Suprapubic skin (tissue), 4 donors: ENCODE data around the gene LPCAT3. TPM values are rescaled to one million over a fixed set of nuclear protein-coding genes. Genes with fewer than 3 reads are reported as not detected.

Experiments used
- DNase-seq, 2 donors: peaks; one replicate each; pipeline ENCODE4 v3.0.0-alpha.2; 2019; ENCODE audit warnings: low spot score in 2 of 2
- H3K27ac ChIP-seq: fragments of 200-600 bp; sonication (generic); one replicate; pipeline ENCODE4 v1.5.1; 2019
- H3K27me3 ChIP-seq: fragments of 200-600 bp; sonication (generic); one replicate; pipeline ENCODE4 v1.5.1; 2019
- H3K36me3 ChIP-seq: fragments of 200-600 bp; sonication (generic); one replicate; pipeline ENCODE4 v1.5.1; 2019
- H3K4me1 ChIP-seq: fragments of 200-600 bp; sonication (generic); one replicate; pipeline ENCODE4 v1.5.1; 2019
- H3K4me3 ChIP-seq: fragments of 200-600 bp; sonication (generic); one replicate; pipeline ENCODE4 v1.5.1; 2019; ENCODE audit warnings: mild to moderate bottlenecking
- H3K9me3 ChIP-seq: fragments of 200-600 bp; sonication (generic); one replicate; pipeline ENCODE4 v1.5.1; 2019
- CTCF ChIP-seq, 2 donors: fragments of 200-600 bp in 1 of 2; fragments of 450-650 bp in 1 of 2; sonication (generic) in 1 of 2; IDR thresholded peaks; one replicate each; pipeline ENCODE4 v1.5.1; 2016 to 2019; ENCODE audit warnings: antibody characterized with exemption in 2 of 2, mild to moderate bottlenecking in 1 of 2, moderate library complexity in 1 of 2
- EP300 ChIP-seq: sonication (generic); formaldehyde crosslinking; IDR thresholded peaks from one replicate; pipeline ENCODE4 v1.6.1; 2017; ENCODE audit warnings: antibody characterized with exemption
- POLR2A ChIP-seq, 2 donors: fragments of 450-650 bp; IDR thresholded peaks; one replicate each; pipeline ENCODE4 v1.6.1; 2017; ENCODE audit warnings: antibody characterized with exemption in 2 of 2, mild to moderate bottlenecking in 2 of 2, moderate library complexity in 2 of 2
- POLR2AphosphoS5 ChIP-seq, 3 donors: sonication (generic); formaldehyde crosslinking; IDR thresholded peaks; one replicate each; pipeline ENCODE4 v1.6.1; 2017; ENCODE audit warnings: antibody characterized with exemption in 3 of 3
- WGBS: methylation state at CpG from one replicate; pipeline ENCODE4 v1.1.5; 2018; 5-methylcytosine and 5-hydroxymethylcytosine counted together
- total RNA-seq, 4 donors: library from RNA; depleted of rRNA; stranded (reverse); fragments of >200 nt; gene quantifications; one replicate each; pipeline ENCODE4 v1.1.0, GENCODE V29; 2016

Gene LPCAT3
- total RNA-seq, 4 donors from 2014 or later, result 51.3 to 79.3 (median 56.8) TPM

- Histone ChIP-seq H3K27ac (no peak overlapping the region), H3K4me3 (no peak overlapping the region), H3K27me3 (no peaks in the 10 kb centered on the region), H3K36me3 (peaks cover 78% of the 10 kb centered on the region), H3K9me3 (no peaks in the 10 kb centered on the region), H3K4me1 (peaks cover 16% of the 10 kb centered on the region)
- WGBS, result 77% methylated on average over 9 of the region's 10 CpGs
- DNase-seq, result no peak
- TF ChIP-seq POLR2A (IDR thresholded peaks at IDR 0.05) (no peak), EP300 (no peak), POLR2AphosphoS5 (IDR thresholded peaks at IDR 0.05) (no peak), CTCF (IDR thresholded peaks at IDR 0.05) (no peak)
These were observed 40.6 kb downstream of the LPCAT3 start for GRCh38 chr12:6977653-6978052.

GRCh38 chr12:6975297-6976032, 42.8 kb downstream of the LPCAT3 start:
- no peaks in the 10 kb centered on the region for H3K9me3 ChIP-seq
- no peak for DNase-seq
- H3K4me1 ChIP-seq, result peaks cover 26% of the 10 kb centered on the region
- H3K4me3 ChIP-seq, result no peak overlapping the region
- no peaks in the 10 kb centered on the region for H3K27me3 ChIP-seq
- whole genome bisulfite sequencing, result 78% methylated on average over 2 of the region's 2 CpGs
- H3K36me3 ChIP-seq, result peaks cover 57% of the 10 kb centered on the region
- no peak overlapping the region for H3K27ac ChIP-seq
- TF ChIP-seq POLR2A (IDR thresholded peaks at IDR 0.05) (no peak), CTCF (IDR thresholded peaks at IDR 0.05) (no peak), POLR2AphosphoS5 (IDR thresholded peaks at IDR 0.05) (no peak), EP300 (no peak)

GRCh38 chr12:6974180-6974579, 44.1 kb downstream of the LPCAT3 start:
- no peaks in the 10 kb centered on the region for H3K9me3 ChIP-seq
- H3K27me3 ChIP-seq, result no peaks in the 10 kb centered on the region
- H3K4me1 ChIP-seq, result peaks cover 29% of the 10 kb centered on the region
- WGBS, result 86% methylated on average over 6 of the region's 6 CpGs
- DNase-seq, result peak in 1 of 2 donors; percentile 50
- no peak overlapping the region for H3K27ac ChIP-seq
- H3K36me3 ChIP-seq, result peaks cover 49% of the 10 kb centered on the region
- no peak overlapping the region for H3K4me3 ChIP-seq
- no peak for TF ChIP-seq POLR2AphosphoS5 (IDR thresholded peaks at IDR 0.05)
- TF ChIP-seq CTCF (IDR thresholded peaks at IDR 0.05), result no peak
- no peak for TF ChIP-seq EP300
- TF ChIP-seq POLR2A (IDR thresholded peaks at IDR 0.05), result no peak

- peaks cover 55% of the 10 kb centered on the region for H3K36me3 ChIP-seq
- no peaks in the 10 kb centered on the region for H3K9me3 ChIP-seq
- peaks cover 52% of the 10 kb centered on the region for H3K4me1 ChIP-seq
- TF ChIP-seq CTCF (IDR thresholded peaks at IDR 0.05) (no peak), POLR2A (IDR thresholded peaks at IDR 0.05) (no peak), EP300 (no peak), POLR2AphosphoS5 (IDR thresholded peaks at IDR 0.05) (no peak)
- DNase-seq, result peak in 1 of 2 donors; percentile 82
- H3K4me3 ChIP-seq, result peak overlapping the region; percentile 78
- H3K27me3 ChIP-seq, result no peaks in the 10 kb centered on the region
- WGBS, result 1% methylated on average over 7 of the region's 31 CpGs
- peak overlapping the region; percentile 89 for H3K27ac ChIP-seq
These were observed 48.2 kb downstream of the LPCAT3 start for GRCh38 chr12:6970096-6970527.

- TF ChIP-seq POLR2A (IDR thresholded peaks at IDR 0.05), result no peak
- TF ChIP-seq POLR2AphosphoS5 (IDR thresholded peaks at IDR 0.05), result no peak
- no peak for TF ChIP-seq CTCF (IDR thresholded peaks at IDR 0.05)
- no peak for TF ChIP-seq EP300
- Histone ChIP-seq H3K4me3 (no peak overlapping the region), H3K27ac (peak overlapping the region; percentile 89), H3K4me1 (peaks cover 68% of the 10 kb centered on the region), H3K9me3 (no peaks in the 10 kb centered on the region), H3K36me3 (peaks cover 40% of the 10 kb centered on the region), H3K27me3 (no peaks in the 10 kb centered on the region)
- 82% methylated on average over 9 of the region's 9 CpGs for WGBS
- DNase-seq, result no peak
These were observed 49.9 kb downstream of the LPCAT3 start for GRCh38 chr12:6968426-6968825.
